ENCODE data around the gene IRF3. TPM values are rescaled to one million over a fixed set of nuclear protein-coding genes. Genes with fewer than 3 reads are reported as not detected.

The IRF3 gene
- total and polyA plus RNA-seq, 4 experiments from 2014 or later = 64.1 to 386 (median 220) TPM

- peak overlapping the region in 6 of 7 donors; percentile 17 to 77 (median 56) for H3K27ac Mint-ChIP-seq
These were observed 6.9 kb downstream of the IRF3 start for GRCh38 chr19:49658566-49659442.

GRCh38 chr19:49658139-49658517, 7.5 kb downstream of the IRF3 start:
- H3K36me3 ChIP-seq (ENCODE audit: insufficient read depth, low read length) = peaks cover 87% of the 10 kb centered on the region
- DNase-seq = no peak
- ChIA-PET CTCF (ENCODE audit: partially characterized antibody) (no interaction called here), POLR2A (ENCODE audit: partially characterized antibody) (interaction anchor here (1.1 to 11.0 kb wide), 4 partner anchors 10 to 19 kb away, joined by 4 to 125 read pairs (median 9); partner anchors contain the start of genes PRMT1, RRAS and SCAF1)
- H3K36me3 Mint-ChIP-seq = peaks cover 16 to 55% of the 10 kb centered on the region in 2 donors
- no peaks in the 10 kb centered on the region for H3K9me3 ChIP-seq (ENCODE audit: control insufficient read depth in 1 of 2, low read length in 2 of 2)
- no peak overlapping the region for H3K27ac Mint-ChIP-seq
- no peak overlapping the region for H3K4me3 Mint-ChIP-seq
- H3K4me1 Mint-ChIP-seq = peaks cover 8 to 35% (median 14%) of the 10 kb centered on the region in 4 donors
- no peak overlapping the region for H3K4me3 ChIP-seq (ENCODE audit: low read length in 2 of 2)
- H3K27ac ChIP-seq (ENCODE audit: low read depth, low read length) = no peak overlapping the region
- peaks cover 19% of the 10 kb centered on the region for H3K4me1 ChIP-seq (ENCODE audit: insufficient read depth, low read length)
- no peaks in the 10 kb centered on the region for H3K27me3 Mint-ChIP-seq
- no peaks in the 10 kb centered on the region for H3K27me3 ChIP-seq (ENCODE audit: insufficient read depth, low read length)
- no peaks in the 10 kb centered on the region for H3K9me3 Mint-ChIP-seq
- intact Hi-C loops (cut with micrococcal nuclease) = no loop called here

More at GRCh38 chr19:49658566-49659442, 6.9 kb downstream of the IRF3 start:
- Histone ChIP-seq H3K27me3 (ENCODE audit: insufficient read depth, low read length) (no peaks in the 10 kb centered on the region), H3K4me3 (ENCODE audit: low read length in 2 of 2) (no peak overlapping the region), H3K36me3 (ENCODE audit: insufficient read depth, low read length) (peaks cover 83% of the 10 kb centered on the region), H3K9me3 (ENCODE audit: control insufficient read depth in 1 of 2, low read length in 2 of 2) (no peaks in the 10 kb centered on the region), H3K4me1 (ENCODE audit: insufficient read depth, low read length) (peaks cover 26% of the 10 kb centered on the region), H3K27ac (ENCODE audit: low read depth, low read length) (no peak overlapping the region)
- no peak overlapping the region for H3K4me3 Mint-ChIP-seq
- DNase-seq = peak in 1 of 5 donors; percentile 16
- intact Hi-C loops (cut with micrococcal nuclease) = no loop called here
- H3K9me3 Mint-ChIP-seq = no peaks in the 10 kb centered on the region
- H3K4me1 Mint-ChIP-seq = peaks cover 8 to 42% (median 20%) of the 10 kb centered on the region in 4 donors
- POLR2A ChIA-PET (ENCODE audit: partially characterized antibody) = interaction anchor here (0.5 to 11.0 kb wide), 8 partner anchors 10 to 78 kb away, joined by 3 to 125 read pairs (median 4); partner anchors contain the start of genes NOSIP, PRMT1, PRRG2 and RRAS
- CTCF ChIA-PET (ENCODE audit: partially characterized antibody) = interaction anchor here (0.7 kb wide), 1 partner anchor 13 kb away, joined by 3 read pairs; no protein-coding TSS in a partner anchor
- no peaks in the 10 kb centered on the region for H3K27me3 Mint-ChIP-seq
- peaks cover 14 to 57% of the 10 kb centered on the region in 2 donors for H3K36me3 Mint-ChIP-seq

- no peaks in the 10 kb centered on the region for H3K9me3 ChIP-seq (ENCODE audit: control insufficient read depth in 1 of 2, low read length in 2 of 2)
- Mint-ChIP-seq H3K27me3 (no peaks in the 10 kb centered on the region), H3K4me1 (peaks cover 3 to 30% (median 10%) of the 10 kb centered on the region in 4 donors), H3K9me3 (no peaks in the 10 kb centered on the region), H3K4me3 (no peak overlapping the region), H3K27ac (peak overlapping the region in 4 of 7 donors; percentile 23 to 78 (median 72)), H3K36me3 (peaks cover 16 to 58% of the 10 kb centered on the region in 2 donors)
- H3K4me1 ChIP-seq (ENCODE audit: insufficient read depth, low read length) = peaks cover 14% of the 10 kb centered on the region
- ChIA-PET POLR2A (ENCODE audit: partially characterized antibody) (interaction anchor here (2.1 to 5.5 kb wide), 3 partner anchors 7 to 18 kb away, joined by 8 to 30 read pairs (median 10); partner anchors contain the start of genes BCL2L12, IRF3, RRAS and SCAF1), CTCF (ENCODE audit: partially characterized antibody) (no interaction called here)
- intact Hi-C loops (cut with micrococcal nuclease) = no loop called here
- H3K27ac ChIP-seq (ENCODE audit: low read depth, low read length) = no peak overlapping the region
- peaks cover 82% of the 10 kb centered on the region for H3K36me3 ChIP-seq (ENCODE audit: insufficient read depth, low read length)
- no peaks in the 10 kb centered on the region for H3K27me3 ChIP-seq (ENCODE audit: insufficient read depth, low read length)
- peak in 1 of 5 donors; percentile 33 for DNase-seq
- H3K4me3 ChIP-seq (ENCODE audit: low read length in 2 of 2) = no peak overlapping the region
These were observed 8.0 kb downstream of the IRF3 start for GRCh38 chr19:49657493-49658138.

GRCh38 chr19:49656456-49657109, 9.1 kb downstream of the IRF3 start:
- Mint-ChIP-seq H3K4me3 (no peak overlapping the region), H3K4me1 (peaks cover 2 to 21% (median 9%) of the 10 kb centered on the region in 4 donors), H3K27me3 (no peaks in the 10 kb centered on the region), H3K9me3 (no peaks in the 10 kb centered on the region), H3K36me3 (peaks cover 16 to 54% of the 10 kb centered on the region in 2 donors), H3K27ac (peak overlapping the region in 4 of 7 donors; percentile 18 to 81 (median 44))
- H3K27me3 ChIP-seq (ENCODE audit: insufficient read depth, low read length) = no peaks in the 10 kb centered on the region
- no peak overlapping the region for H3K4me3 ChIP-seq (ENCODE audit: low read length in 2 of 2)
- intact Hi-C loops (cut with micrococcal nuclease) = no loop called here
- peak in 1 of 5 donors; percentile 24 for DNase-seq
- H3K27ac ChIP-seq (ENCODE audit: low read depth, low read length) = no peak overlapping the region
- peaks cover 74% of the 10 kb centered on the region for H3K36me3 ChIP-seq (ENCODE audit: insufficient read depth, low read length)
- peaks cover 6% of the 10 kb centered on the region for H3K4me1 ChIP-seq (ENCODE audit: insufficient read depth, low read length)
- POLR2A ChIA-PET (ENCODE audit: partially characterized antibody) = interaction anchor here (1.5 to 5.5 kb wide), 4 partner anchors 8 to 16 kb away, joined by 4 to 30 read pairs (median 9); partner anchors contain the start of genes BCL2L12, IRF3, RRAS and SCAF1
- CTCF ChIA-PET (ENCODE audit: partially characterized antibody) = interaction anchor here (2.8 kb wide), 1 partner anchor 16 kb away, joined by 7 read pairs; no protein-coding TSS in a partner anchor
- no peaks in the 10 kb centered on the region for H3K9me3 ChIP-seq (ENCODE audit: control insufficient read depth in 1 of 2, low read length in 2 of 2)

- H3K4me3 Mint-ChIP-seq = no peak overlapping the region
- peak overlapping the region in 2 of 7 donors; percentile 36 to 64 for H3K27ac Mint-ChIP-seq
- ChIA-PET CTCF (ENCODE audit: partially characterized antibody) (interaction anchor here (1.5 to 2.8 kb wide), 2 partner anchors 12 to 17 kb away, joined by 5 to 7 read pairs; no protein-coding TSS in a partner anchor), POLR2A (ENCODE audit: partially characterized antibody) (interaction anchor here (0.6 to 5.5 kb wide), 6 partner anchors 9 to 160 kb away, joined by 3 to 30 read pairs (median 6); partner anchors contain the start of genes BCL2L12, IRF3, PRR12 and RPS11)
- no peaks in the 10 kb centered on the region for H3K27me3 Mint-ChIP-seq
- peaks cover 6% of the 10 kb centered on the region for H3K4me1 ChIP-seq (ENCODE audit: insufficient read depth, low read length)
- peaks cover 2 to 15% (median 9%) of the 10 kb centered on the region in 4 donors for H3K4me1 Mint-ChIP-seq
- DNase-seq = peak in 1 of 5 donors; percentile 18
- H3K9me3 ChIP-seq (ENCODE audit: control insufficient read depth in 1 of 2, low read length in 2 of 2) = no peaks in the 10 kb centered on the region
- no peak overlapping the region for H3K27ac ChIP-seq (ENCODE audit: low read depth, low read length)
- no peaks in the 10 kb centered on the region for H3K9me3 Mint-ChIP-seq
- H3K36me3 ChIP-seq (ENCODE audit: insufficient read depth, low read length) = peaks cover 67% of the 10 kb centered on the region
- intact Hi-C loops (cut with micrococcal nuclease) = loop anchor here (1.0 kb wide), 1 partner anchor 16 kb away; no protein-coding TSS in a partner anchor
- no peak overlapping the region for H3K4me3 ChIP-seq (ENCODE audit: low read length in 2 of 2)
- H3K36me3 Mint-ChIP-seq = peaks cover 16 to 50% of the 10 kb centered on the region in 2 donors
- H3K27me3 ChIP-seq (ENCODE audit: insufficient read depth, low read length) = no peaks in the 10 kb centered on the region
These were observed 9.8 kb downstream of the IRF3 start for GRCh38 chr19:49655570-49656455.

- peaks cover 67% of the 10 kb centered on the region for H3K36me3 ChIP-seq (ENCODE audit: insufficient read depth, low read length)
- H3K4me3 Mint-ChIP-seq = no peak overlapping the region
- no peak overlapping the region for H3K4me3 ChIP-seq (ENCODE audit: low read length in 2 of 2)
- H3K4me1 ChIP-seq (ENCODE audit: insufficient read depth, low read length) = peaks cover 6% of the 10 kb centered on the region
- no peaks in the 10 kb centered on the region for H3K9me3 ChIP-seq (ENCODE audit: control insufficient read depth in 1 of 2, low read length in 2 of 2)
- intact Hi-C loops (cut with micrococcal nuclease) = no loop called here
- no peaks in the 10 kb centered on the region for H3K9me3 Mint-ChIP-seq
- H3K27me3 Mint-ChIP-seq = no peaks in the 10 kb centered on the region
- POLR2A ChIA-PET (ENCODE audit: partially characterized antibody) = interaction anchor here (1.1 to 5.5 kb wide), 2 partner anchors 10 to 11 kb away, joined by 3 to 30 read pairs; partner anchors contain the start of genes BCL2L12 and IRF3
- H3K27me3 ChIP-seq (ENCODE audit: insufficient read depth, low read length) = no peaks in the 10 kb centered on the region
- peak in 1 of 5 donors; percentile 25 for DNase-seq
- H3K27ac Mint-ChIP-seq = peak overlapping the region in 3 of 7 donors; percentile 37 to 75 (median 42)
- CTCF ChIA-PET (ENCODE audit: partially characterized antibody) = interaction anchor here (1.5 to 2.8 kb wide), 2 partner anchors 11 to 18 kb away, joined by 5 to 7 read pairs; no protein-coding TSS in a partner anchor
- H3K36me3 Mint-ChIP-seq = peaks cover 9 to 47% of the 10 kb centered on the region in 2 donors
- peaks cover 2 to 6% (median 3%) of the 10 kb centered on the region in 4 donors for H3K4me1 Mint-ChIP-seq
- H3K27ac ChIP-seq (ENCODE audit: low read depth, low read length) = no peak overlapping the region
These were observed 11.1 kb downstream of the IRF3 start for GRCh38 chr19:49654581-49654980.

All from CD4-positive, alpha-beta memory T cell (primary cell).